Daoy (cell line): Measurements from ENCODE around the gene CD86. TPM values are rescaled to one million over a fixed set of nuclear protein-coding genes. Genes with fewer than 3 reads are reported as not detected.

Experiments
- DNase-seq: peaks from one replicate; pipeline ENCODE4 v3.0.0-alpha.2; 2015; ENCODE audit warnings: low read depth
- total RNA-seq: library from RNA; depleted of rRNA; stranded (reverse); fragments of >200 nt; shearing (Covaris generic); gene quantifications from 2 replicates; pipeline ENCODE4 v1.2.3, GENCODE V29; 2014

Gene CD86
- total RNA-seq, 1 experiment from 2014 or later: 0.29 TPM

DNA sequence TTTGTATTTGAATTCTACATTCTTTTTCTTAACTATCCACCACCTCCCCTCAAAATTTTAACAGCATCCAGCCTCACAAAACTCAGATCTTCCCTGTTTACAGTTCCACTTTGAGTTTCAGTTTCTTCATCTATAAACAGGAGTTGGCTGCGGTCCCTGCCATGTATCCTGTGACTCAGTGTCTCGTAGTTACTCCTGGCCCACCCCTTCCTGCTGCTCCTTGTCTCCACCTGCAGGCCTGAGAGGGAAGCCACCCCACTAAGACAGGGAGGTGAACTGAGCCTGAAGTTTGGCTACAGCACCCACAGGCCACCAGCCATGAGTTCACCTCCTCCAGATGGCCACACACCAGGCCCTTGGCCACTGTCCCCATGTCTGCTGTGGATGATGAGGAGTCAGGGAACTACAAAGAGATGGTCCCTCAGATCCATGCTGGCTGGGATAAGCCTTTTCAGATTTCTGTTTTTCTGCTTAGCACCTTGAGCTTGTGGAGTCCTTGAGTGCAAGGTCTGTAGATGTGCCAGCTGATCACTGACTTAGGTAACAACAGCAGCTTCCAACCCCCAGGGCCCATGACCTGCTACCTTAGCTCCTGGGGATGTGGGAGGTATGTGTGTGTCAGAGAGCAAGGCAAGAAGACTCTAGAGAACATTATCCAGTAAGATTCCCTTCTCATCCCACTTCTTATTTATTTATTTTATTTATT lies 37.5 kb downstream of the CD86 start:
- DNase-seq: peak; percentile 46

- DNase-seq: no peak
Observed at GRCh38 chr3:122094125-122094524, 39.0 kb downstream of the CD86 start.

DNA sequence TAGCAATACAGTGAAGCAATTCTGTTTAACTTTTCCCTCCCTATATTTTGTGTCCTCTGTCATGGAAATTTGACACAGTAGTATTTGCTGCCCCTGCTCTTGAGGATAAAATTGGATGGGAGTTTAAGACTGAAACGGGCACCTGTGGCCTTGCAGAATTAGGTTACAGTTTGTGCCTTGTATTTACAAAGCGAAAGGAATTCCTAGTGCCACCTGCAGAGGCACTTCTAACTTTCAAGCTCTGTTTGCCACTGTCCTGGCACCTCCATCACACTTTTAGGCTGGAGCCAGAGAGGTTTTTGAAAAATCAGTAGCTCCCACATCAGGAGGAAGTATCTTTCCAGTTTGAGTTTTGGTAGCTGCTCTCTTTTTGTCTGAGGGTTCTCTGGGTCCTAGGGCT lies 39.5 kb downstream of the CD86 start:
- no peak for DNase-seq

DNA sequence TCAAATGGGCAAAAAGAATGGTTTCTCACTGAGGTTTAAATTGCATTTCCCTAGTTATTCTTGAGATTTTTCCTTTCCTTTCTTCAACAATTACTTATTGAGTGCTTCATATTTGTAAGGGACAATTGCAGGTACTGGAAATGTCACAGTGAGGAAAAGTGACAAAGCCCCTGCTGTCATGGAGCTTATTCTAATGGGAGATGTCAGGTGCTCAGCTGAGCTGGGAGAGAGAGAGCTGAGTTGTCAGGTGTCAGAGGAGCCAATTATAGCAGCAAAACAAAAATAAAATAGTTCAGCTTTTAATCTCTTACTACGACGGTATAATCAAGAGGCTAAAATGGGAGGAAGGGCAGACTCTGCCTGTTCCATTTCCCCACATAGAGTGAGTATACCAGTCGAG lies 42.0 kb downstream of the CD86 start:
- no peak for DNase-seq

DNA sequence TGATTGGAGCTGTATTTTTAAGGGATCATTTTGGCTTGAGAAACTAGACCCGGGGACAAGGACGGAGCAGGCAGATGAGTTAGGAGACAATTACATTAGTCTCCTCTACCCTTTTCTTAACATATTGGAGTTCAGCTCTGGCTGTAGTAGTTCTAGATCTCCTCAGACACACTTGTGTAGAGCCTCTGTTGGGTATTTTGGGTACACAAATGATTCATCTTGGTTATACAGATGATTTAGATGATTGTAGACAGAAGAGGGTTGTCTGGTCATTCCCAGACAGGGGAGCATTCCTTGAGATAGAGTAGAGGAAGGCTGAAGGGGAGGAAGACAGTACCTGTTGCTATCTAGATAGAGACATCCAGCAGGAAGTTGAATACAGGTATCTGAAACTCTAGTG lies 43.4 kb downstream of the CD86 start:
- no peak for DNase-seq

GRCh38 chr3:122099255-122099654 lies 44.1 kb downstream of the CD86 start:
- DNase-seq: no peak

- DNase-seq: no peak
Observed at GRCh38 chr3:122100083-122100482, 44.9 kb downstream of the CD86 start.

DNA sequence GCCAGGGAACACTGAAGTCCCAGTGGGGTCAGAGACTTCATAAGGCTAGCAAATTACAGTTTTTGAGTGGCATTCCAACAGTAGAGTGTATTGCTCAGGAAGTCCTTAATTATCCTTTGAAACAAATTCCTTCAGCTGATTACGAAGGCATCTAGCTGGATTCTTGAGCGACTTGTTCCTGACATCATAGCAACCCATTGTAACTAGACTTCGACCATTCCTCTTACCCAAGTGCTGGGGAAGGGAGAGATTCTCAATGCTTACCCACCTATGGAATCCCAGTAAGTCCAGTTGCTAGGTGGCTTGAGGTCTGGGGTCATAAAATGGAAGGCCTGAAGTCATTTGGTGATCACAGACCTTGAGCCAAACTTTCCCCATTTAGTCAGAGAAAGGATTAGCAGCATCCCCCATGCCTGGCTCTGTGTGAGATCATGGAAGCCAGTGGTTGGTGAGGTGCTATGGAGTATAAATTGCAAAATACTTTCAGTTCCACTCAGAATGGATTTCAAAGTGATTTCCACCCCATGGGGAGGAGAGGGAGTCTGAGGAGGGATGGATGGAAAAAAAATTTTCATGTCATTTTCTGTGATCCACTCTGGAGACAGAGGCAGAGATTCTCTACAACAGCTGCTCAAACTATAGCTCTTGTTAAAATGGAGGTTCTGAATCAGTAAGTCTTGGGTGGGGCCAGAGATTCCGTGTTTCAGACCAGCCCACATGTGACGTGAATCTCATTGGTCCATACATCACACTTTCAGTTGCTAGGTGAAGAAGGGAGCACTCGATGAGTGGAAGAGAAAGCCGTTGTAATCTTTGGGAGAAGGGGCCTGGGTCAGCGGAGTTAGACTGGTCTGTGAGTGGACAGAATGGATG lies 45.7 kb downstream of the CD86 start:
- peak; percentile 28 for DNase-seq

- peak; percentile 43 for DNase-seq
Observed at GRCh38 chr3:122101646-122102045, 46.5 kb downstream of the CD86 start.

DNA sequence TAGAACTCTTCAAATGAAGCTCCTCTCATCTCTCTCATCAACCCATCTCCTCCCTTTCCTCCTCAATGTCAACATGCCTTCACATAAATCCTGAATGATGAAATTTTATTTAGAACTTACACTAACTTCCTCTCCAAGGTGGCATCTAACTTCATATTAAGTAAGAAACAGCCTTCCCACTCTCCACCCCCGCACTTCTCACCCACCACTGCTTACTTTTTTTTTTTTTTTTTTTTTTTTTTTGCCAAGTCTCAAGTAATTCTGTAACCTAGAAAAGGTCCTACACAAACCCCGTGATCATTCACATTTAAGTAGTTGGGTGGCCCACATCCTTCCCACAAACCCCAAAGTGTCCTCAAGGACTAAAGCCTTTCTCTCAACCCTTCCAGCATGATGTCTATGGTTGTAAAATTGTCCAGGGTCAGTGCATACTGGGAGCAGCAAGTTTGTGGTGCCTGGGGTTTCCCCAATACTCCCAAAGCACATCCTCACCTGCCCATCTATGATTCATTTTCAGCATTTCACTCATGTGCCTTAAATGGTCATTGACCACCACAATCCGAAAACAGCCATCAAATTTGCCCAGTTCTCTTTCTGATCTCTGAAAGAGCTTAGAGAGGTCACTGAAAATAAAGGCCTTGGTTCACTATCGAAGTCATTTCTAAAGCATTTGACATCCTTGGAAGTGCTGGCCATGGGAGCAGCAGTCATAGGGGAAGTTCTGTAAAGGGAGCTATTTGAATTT lies 47.2 kb downstream of the CD86 start:
- no peak for DNase-seq

- DNase-seq: no peak
Observed at GRCh38 chr3:122103821-122104514, 48.8 kb downstream of the CD86 start.

DNA sequence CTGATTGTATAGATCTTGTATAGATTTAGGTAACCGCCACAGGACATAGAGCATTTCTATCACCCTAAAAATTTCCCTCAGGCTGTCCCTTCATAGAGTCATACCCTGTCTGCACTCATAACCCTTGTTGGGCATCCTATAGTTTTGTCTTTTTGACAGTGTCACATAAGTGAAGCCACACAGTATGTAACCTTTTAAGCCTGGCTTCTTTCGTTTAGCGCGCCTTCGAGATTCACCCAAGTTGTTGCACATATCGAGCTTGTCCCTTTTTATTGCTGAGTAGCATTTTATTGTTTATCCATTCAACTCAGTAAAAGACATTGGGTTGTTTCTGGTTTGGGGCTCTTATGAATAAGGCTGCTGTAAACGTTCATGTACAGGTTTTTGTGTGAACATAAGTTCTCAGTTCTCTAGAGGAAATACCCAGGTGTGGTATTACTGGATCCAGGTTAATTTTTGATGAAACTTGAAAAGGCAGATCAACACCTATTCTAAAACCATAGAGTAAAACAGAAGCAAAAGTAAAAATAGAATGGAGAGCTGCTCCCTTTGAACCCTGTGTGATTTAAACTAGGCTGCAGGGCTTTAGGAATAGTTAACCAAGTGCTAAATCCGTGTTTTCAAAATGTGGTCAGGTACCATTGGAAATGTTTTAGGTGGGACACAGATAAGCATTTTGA lies 49.5 kb downstream of the CD86 start:
- no peak for DNase-seq

DNA sequence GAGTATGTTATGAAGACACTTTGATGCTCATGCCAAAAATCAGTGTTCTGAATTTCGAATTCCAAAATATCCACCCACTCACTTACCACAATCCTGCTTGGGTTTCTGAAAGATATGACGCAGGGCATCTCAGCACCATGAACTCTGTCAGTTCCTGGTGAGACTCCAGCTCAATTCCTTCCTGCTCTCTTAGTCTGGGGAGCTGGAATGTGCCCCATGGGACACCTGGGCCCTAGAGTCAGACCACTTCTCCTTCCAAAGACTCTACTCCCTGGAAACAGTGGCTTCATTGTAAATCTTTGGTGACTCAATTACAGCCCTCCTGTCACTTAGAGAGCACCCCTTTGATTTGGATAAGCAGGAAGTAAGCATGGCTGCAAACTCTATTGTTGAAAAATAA lies 50.5 kb downstream of the CD86 start:
- DNase-seq: peak; percentile 9

DNA sequence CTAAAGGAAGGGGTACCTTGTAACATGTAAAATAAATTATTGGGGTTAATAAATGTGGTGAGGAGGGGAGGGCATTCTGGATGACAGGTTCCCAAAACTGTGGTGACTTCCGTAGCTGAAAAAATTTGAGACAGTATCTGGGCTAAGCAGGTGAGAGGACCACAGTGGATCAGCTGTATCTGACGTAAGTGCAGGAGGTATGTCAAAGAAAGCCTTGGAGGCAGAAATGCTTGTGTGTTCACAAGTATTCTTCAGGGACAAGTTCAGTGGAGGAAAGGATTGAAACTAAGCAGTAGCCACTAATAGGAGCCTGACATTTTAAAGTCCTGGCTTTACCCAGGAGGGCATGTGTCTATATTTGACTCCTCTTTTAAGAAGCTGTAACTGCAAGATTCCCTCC lies 52.0 kb downstream of the CD86 start:
- no peak for DNase-seq

DNA sequence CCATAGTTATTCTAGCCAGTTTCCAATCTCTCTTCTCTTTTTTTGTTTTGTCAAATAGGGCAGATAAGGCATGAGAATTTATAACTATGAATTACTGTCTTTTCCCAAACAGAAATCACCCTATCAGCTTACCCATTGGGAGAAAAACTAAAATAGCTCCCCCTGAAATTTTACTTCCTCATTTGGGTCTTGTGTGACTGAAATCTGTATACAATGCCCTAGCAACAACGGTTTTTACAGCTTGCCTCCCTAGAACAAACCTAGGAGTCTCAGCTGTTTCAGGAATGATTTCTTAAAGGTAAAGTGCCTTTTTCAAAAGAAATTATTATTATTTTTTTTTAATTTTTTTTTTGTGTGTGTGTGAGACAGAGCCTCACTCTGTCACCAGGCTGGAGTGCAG lies 56.8 kb downstream of the CD86 start:
- DNase-seq: no peak

- no peak for DNase-seq
Observed at GRCh38 chr3:122112754-122113153, 57.6 kb downstream of the CD86 start.

DNA sequence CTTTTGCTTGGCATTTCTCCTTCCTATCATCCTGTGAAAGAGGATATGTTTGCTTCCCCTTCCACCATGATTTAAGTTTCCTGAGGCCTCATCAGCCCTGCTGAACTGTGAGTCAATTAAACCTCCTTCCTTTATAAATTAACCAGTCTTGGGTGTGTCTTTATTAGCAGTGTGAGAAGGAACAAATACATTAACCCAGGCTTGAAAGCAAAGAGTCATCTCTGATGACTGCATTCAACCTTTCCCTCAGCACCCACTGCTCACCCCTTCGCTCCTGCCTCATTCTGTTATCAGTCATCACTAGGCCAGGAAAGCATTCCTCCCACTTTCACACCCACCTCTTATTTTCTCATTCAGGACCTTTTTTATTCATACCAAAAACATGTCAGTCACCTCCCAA lies 68.7 kb downstream of the CD86 start:
- DNase-seq: no peak

GRCh38 chr3:122132949-122133540 lies 77.9 kb downstream of the CD86 start:
- DNase-seq: no peak

DNA sequence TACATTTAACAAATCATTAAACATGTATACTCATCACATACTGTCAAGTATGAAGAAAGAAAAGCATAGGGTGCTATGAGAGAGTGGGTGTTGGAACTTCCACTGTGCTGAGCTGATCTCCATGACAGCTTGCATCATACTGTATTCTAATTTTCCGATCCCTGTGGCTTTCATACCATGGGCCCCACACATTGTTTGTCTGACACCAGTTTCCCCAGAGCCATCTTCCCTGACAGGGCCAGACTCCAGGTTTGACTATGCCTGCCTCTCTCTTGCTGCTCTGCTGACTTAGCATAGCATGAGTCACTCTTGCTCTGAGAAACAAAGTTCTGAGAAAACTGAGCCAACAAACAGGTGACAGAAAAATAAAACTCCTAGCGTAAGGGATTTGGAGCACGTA lies 91.3 kb downstream of the CD86 start:
- no peak for DNase-seq

DNA sequence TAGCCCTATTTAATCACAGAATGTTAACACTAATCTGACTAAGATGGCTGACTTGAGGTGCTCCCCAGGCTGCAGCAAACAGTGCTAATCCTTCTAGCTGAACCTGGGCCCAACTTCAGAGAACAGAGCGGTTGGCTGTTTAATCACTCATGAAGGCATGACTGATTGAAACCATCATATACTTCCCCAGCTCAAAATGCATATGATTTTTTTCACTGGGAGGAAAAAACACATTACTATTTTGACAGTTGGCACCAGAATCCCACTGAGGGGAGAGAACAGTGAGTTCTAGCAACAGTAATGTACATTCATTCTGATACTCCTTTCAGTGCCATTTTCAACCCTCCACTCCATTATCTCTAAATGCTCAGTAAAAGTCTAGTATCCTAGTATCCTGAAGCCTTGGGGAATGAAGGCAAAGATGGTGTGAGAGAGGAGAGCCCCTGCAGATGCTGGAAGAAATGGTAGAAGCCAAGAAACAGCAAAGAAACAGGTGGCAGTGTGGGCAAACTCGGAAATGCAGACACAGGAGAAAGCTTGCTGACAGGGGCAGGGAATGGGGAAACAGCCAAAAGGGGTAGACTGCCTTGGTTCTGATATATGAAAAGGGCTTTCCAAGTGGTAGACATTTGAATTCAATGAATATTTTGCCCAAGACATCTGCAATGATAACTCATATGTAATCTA lies 93.9 kb downstream of the CD86 start:
- no peak for DNase-seq
